DOHH2 (cell line): ENCODE data around the gene YWHAB.

Experiments used
- EZH2phosphoT487 ChIP-seq: fragments of 200-600 bp; sonication (generic); IDR thresholded peaks from 2 replicates; pipeline ENCODE4 v1.6.1; 2017; ENCODE audit warnings: borderline replicate concordance, mild to moderate bottlenecking, antibody characterized with exemption, low read length, moderate library complexity, mixed read lengths
- TF ChIP-seq, protein P1 (sequence below): fragments of 200-600 bp; sonication (generic); IDR thresholded peaks from one replicate; pipeline ENCODE4 v1.5.1; 2014; ENCODE audit warnings: antibody characterized with exemption, mild to moderate bottlenecking, low read depth, low read length; ENCODE audit not compliant: poor library complexity, severe bottlenecking

DNA sequence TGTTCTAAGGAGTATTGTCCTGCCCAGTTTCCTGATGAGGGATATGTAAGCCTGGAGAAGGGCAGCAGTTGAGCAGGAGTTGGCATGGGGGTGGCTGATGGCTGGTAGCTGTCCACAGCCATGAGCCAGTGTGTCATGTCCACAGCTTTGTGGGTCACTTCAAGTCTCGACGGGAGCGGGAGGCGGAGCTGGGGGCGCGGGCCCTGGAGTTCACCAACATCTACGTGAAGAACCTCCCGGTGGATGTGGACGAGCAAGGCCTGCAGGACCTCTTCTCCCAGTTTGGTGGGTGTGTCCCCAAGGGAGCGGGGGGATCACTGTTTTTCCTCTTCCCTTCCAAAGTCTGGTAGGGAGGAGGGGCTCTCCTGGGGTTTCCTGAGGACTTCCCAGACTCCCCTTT lies 33.3 kb downstream of the YWHAB start:
- TF ChIP-seq, protein P1, sequence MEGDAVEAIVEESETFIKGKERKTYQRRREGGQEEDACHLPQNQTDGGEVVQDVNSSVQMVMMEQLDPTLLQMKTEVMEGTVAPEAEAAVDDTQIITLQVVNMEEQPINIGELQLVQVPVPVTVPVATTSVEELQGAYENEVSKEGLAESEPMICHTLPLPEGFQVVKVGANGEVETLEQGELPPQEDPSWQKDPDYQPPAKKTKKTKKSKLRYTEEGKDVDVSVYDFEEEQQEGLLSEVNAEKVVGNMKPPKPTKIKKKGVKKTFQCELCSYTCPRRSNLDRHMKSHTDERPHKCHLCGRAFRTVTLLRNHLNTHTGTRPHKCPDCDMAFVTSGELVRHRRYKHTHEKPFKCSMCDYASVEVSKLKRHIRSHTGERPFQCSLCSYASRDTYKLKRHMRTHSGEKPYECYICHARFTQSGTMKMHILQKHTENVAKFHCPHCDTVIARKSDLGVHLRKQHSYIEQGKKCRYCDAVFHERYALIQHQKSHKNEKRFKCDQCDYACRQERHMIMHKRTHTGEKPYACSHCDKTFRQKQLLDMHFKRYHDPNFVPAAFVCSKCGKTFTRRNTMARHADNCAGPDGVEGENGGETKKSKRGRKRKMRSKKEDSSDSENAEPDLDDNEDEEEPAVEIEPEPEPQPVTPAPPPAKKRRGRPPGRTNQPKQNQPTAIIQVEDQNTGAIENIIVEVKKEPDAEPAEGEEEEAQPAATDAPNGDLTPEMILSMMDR = no peak
- TF ChIP-seq EZH2phosphoT487 = no peak
